Brain microvascular endothelial cell (primary cell): ENCODE results near the gene ZNF776.

Experiments
- DNase-seq: peaks from one replicate; pipeline ENCODE4 v3.0.0-alpha.2; 2020
- H3K27ac ChIP-seq: fragments of 250-450 bp; sonication (Bioruptor Pico); 2 replicates; pipeline ENCODE4 v1.5.1; 2020; ENCODE audit warnings: mild to moderate bottlenecking, moderate library complexity
- H3K27me3 ChIP-seq: fragments of 250-450 bp; sonication (Bioruptor Pico); replicated peaks from 2 replicates; pipeline ENCODE4 v1.5.1; 2020; ENCODE audit warnings: mild to moderate bottlenecking
- H3K36me3 ChIP-seq: fragments of 250-450 bp; sonication (Bioruptor Pico); replicated peaks from 2 replicates; pipeline ENCODE4 v1.5.1; 2020; ENCODE audit warnings: mild to moderate bottlenecking
- H3K4me3 ChIP-seq: 2 replicates; pipeline ENCODE4 v1.5.1; 2011; ENCODE audit warnings: low read depth, mild to moderate bottlenecking, control low read depth, low read length, moderate library complexity
- CTCF ChIP-seq: IDR thresholded peaks from 2 replicates; pipeline ENCODE4 v1.5.1; 2011; ENCODE audit warnings: low read depth, mild to moderate bottlenecking, moderate library complexity, low read length, control low read depth, inconsistent platforms; ENCODE audit errors: missing control alignments
- in situ Hi-C: cut with HindIII; loops from 2 replicates; pipeline ENCODE4 v1.10.0; 2017; ENCODE audit warnings: low sequenced_read_pairs, low pct_ligation_motif_present

Gene ZNF776

GRCh38 chr19:57800696-57801095 is 54.1 kb downstream of the ZNF776 start:
- H3K36me3 ChIP-seq: peaks cover 5% of the 10 kb centered on the region
- no peak for DNase-seq
- in situ Hi-C loops: no loop called here
- H3K27ac ChIP-seq: no peak overlapping the region
- no peaks in the 10 kb centered on the region for H3K27me3 ChIP-seq
- TF ChIP-seq CTCF: no peak
- H3K4me3 ChIP-seq: no peak overlapping the region

- H3K27ac ChIP-seq: no peak overlapping the region
- H3K27me3 ChIP-seq: no peaks in the 10 kb centered on the region
- H3K36me3 ChIP-seq: no peaks in the 10 kb centered on the region
Measured at GRCh38 chr19:57802269-57802668, 55.7 kb downstream of the ZNF776 start.

GRCh38 chr19:57803265-57803593 is 56.6 kb downstream of the ZNF776 start:
- DNase-seq: no peak
- Histone ChIP-seq H3K36me3 (peaks cover 7% of the 10 kb centered on the region), H3K27ac (peak overlapping the region; percentile 81), H3K27me3 (no peaks in the 10 kb centered on the region), H3K4me3 (peak overlapping the region; percentile 64)
- no peak for TF ChIP-seq CTCF
- in situ Hi-C loops: no loop called here

More at GRCh38 chr19:57802269-57802668, 55.7 kb downstream of the ZNF776 start:
- DNase-seq: no peak
- no peak overlapping the region for H3K4me3 ChIP-seq
- TF ChIP-seq CTCF: no peak
- in situ Hi-C loops: no loop called here

GRCh38 chr19:57803594-57804325 is 57.1 kb downstream of the ZNF776 start:
- TF ChIP-seq CTCF: no peak
- in situ Hi-C loops: no loop called here
- H3K4me3 ChIP-seq: peak overlapping the region; percentile 64
- H3K27ac ChIP-seq: peak overlapping the region; percentile 81
- no peaks in the 10 kb centered on the region for H3K27me3 ChIP-seq
- DNase-seq: peak; percentile 77
- H3K36me3 ChIP-seq: peaks cover 11% of the 10 kb centered on the region

GRCh38 chr19:57807541-57807940 is 60.9 kb downstream of the ZNF776 start:
- no peak for DNase-seq
- no peak overlapping the region for H3K27ac ChIP-seq

More at GRCh38 chr19:57807541-57807940, 60.9 kb downstream of the ZNF776 start:
- in situ Hi-C loops: no loop called here
- Histone ChIP-seq H3K27me3 (no peaks in the 10 kb centered on the region), H3K36me3 (peaks cover 31% of the 10 kb centered on the region), H3K4me3 (no peak overlapping the region)
- no peak for TF ChIP-seq CTCF
